PC-9 (cell line): ENCODE measurements around the gene IRAK1.

Experiments
- EZH2 ChIP-seq: fragments of 200-600 bp; sonication (generic); IDR thresholded peaks from 2 replicates; pipeline ENCODE4 v1.8.0; 2017; ENCODE audit warnings: antibody characterized with exemption, low read depth
- TF ChIP-seq, protein P1 (sequence below): fragments of 200-600 bp; sonication (generic); conservative IDR thresholded peaks from 2 replicates; pipeline ENCODE4 v1.6.1; 2017; ENCODE audit warnings: mixed run types, antibody characterized with exemption, mild to moderate bottlenecking, moderate library complexity

DNA sequence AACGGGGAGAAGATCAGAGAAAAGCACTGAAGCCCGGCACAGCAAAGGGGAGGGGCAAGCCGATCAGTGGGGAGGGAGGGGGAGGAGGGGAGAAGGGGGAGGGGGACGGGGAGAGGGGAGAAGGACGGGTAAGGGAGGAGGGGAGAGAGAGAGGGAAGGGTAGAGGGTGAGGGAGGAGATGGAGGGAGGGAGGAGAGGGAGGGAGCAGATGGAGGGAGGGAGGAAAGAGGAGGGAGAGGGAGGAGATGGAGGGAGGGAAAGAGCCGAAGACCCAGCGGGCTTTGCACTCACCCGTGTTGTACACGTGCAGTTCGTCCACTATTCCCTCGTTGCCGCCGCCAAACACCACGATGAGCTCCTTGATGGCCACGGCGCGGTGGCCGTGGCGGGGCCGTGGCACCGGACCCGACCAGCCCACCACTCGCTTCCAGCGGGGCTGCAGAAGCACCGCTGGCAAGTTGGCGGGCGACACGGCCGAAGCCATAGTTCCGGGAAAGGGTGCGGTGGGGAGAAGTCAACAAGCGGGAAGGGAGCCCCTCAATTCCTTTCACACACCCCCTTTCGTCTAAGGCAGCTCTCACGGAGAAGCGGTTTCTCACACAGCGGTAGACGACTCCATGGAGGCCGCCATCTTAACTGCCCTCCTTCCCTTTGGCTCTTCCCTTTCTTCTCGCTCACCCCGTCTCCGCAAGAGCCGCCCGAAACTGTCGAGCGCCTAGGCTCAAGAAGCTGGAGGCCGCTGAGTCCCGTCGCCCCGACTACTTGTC lies 49.2 kb downstream of the IRAK1 start:
- TF ChIP-seq, protein P1, sequence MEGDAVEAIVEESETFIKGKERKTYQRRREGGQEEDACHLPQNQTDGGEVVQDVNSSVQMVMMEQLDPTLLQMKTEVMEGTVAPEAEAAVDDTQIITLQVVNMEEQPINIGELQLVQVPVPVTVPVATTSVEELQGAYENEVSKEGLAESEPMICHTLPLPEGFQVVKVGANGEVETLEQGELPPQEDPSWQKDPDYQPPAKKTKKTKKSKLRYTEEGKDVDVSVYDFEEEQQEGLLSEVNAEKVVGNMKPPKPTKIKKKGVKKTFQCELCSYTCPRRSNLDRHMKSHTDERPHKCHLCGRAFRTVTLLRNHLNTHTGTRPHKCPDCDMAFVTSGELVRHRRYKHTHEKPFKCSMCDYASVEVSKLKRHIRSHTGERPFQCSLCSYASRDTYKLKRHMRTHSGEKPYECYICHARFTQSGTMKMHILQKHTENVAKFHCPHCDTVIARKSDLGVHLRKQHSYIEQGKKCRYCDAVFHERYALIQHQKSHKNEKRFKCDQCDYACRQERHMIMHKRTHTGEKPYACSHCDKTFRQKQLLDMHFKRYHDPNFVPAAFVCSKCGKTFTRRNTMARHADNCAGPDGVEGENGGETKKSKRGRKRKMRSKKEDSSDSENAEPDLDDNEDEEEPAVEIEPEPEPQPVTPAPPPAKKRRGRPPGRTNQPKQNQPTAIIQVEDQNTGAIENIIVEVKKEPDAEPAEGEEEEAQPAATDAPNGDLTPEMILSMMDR = no peak
- no peak for TF ChIP-seq EZH2
